IPS-18c (cell line): ENCODE measurements around the gene CENPU.
"Not testable (repeated sequence)": the region's sequence is repeated elsewhere in the genome, so short reads cannot be mapped to it uniquely, and the experiment has no call there.

Source experiments
- H3K4me3 ChIP-seq: 2 replicates; pipeline ENCODE4 v1.7.0; 2013; ENCODE audit warnings: low read depth, mild to moderate bottlenecking, low read length, moderate library complexity; ENCODE audit not compliant: insufficient read depth
- H3K9me3 ChIP-seq: one replicate; pipeline ENCODE4 v1.6.1; 2013; ENCODE audit warnings: mild to moderate bottlenecking, low read length, moderate library complexity; ENCODE audit not compliant: control insufficient read depth, insufficient read depth

The CENPU gene

DNA sequence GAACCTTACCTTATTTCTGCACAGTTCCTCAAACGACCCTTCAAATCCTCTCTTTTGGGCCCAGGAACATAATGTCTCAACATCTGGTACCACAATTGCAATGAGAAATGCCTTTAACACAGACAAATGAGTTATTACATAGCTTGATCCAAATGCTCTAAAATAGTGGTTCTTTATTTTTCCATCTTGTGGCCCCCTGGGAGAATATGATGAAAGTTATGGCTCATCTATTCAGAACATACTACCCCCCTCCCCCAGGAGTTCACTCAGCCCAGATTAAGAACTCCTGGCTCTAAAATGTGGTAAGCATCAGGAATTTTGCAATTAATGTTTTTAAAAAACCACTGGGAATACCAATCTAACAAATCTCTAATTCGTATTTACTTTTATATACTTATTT is 23.9 kb upstream of the CENPU start:
- no peak overlapping the region for H3K4me3 ChIP-seq

DNA sequence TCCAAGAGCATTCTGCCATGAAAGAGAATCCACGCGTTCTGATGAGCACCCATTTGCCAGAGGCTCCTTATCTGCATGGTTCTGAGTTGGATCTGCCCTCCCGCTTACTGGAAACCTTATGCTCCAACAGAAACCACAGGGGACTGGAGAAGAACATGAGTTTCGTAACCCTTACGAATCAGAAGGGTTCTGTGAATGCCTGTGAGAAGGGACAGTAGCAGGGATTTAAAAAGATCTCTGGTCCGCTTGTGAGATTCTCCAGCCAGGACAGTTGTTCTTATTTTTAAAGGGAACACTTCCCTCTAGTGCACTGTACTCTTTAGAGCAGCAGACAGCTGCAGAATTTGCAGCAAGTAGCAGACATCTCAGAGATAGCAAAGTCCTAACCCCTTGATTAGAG is 22.5 kb upstream of the CENPU start:
- Histone ChIP-seq H3K4me3 (no peak overlapping the region), H3K9me3 (no peaks in the 10 kb centered on the region)

More for the DNA sequence above, 23.9 kb upstream of the CENPU start:
- H3K9me3 ChIP-seq = no peaks in the 10 kb centered on the region

DNA sequence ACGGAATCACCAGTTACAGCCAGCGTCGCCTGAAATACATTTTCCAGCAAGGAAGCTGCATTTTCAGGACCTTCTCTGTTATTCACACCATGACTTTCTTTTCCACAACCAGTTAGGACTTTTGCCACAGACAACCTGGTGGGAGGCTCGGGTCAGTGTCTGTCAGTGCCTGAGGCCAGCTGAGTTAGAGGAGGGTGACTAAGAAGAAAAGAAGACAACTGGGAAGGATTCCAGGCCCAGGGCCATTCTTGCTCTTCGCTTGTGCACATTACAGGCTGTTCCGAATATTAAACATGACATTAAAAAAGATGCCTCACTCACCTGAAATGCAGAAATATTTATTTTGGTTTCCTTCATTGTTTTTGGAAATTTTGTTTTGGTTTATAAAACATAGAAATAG is 21.4 kb upstream of the CENPU start:
- H3K9me3 ChIP-seq = no peaks in the 10 kb centered on the region
- no peak overlapping the region for H3K4me3 ChIP-seq

DNA sequence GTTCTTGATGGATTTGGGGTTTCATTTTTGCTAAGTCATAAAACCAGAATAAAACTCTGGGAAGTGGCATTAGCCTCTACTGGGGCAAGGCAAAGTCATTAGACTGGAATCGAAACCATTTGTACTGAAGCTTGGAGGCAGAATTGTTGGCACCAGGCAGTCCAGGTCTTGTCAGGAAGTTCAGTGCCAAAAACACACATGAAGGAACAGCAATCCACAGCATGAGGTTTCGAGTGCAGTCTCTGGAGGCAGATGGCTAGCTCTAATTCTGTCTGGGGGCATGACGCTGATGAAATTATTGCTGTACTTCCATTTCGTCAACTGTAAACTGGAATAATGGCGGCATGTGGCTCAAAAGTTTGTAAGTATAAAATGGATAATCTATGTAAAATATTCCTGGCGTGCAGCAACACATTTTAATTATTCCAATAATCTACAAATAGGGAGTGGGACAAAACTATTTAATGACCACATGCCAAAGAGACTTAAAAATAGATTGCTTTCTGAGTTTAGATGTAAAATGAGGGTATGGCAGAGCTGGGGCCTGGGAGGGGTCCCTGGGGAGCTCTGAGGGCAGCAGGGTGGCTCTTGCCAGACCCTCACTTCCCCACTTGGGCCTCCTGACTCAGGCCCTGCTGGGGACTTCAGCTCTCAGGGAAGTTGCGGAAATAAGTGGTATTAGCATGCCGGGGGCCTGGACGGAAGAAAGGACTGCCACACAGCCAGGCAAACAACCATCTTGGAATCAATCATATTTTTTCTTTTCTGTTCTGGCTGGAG is 18.8 kb upstream of the CENPU start:
- H3K9me3 ChIP-seq = no peaks in the 10 kb centered on the region
- H3K4me3 ChIP-seq = no peak overlapping the region

DNA sequence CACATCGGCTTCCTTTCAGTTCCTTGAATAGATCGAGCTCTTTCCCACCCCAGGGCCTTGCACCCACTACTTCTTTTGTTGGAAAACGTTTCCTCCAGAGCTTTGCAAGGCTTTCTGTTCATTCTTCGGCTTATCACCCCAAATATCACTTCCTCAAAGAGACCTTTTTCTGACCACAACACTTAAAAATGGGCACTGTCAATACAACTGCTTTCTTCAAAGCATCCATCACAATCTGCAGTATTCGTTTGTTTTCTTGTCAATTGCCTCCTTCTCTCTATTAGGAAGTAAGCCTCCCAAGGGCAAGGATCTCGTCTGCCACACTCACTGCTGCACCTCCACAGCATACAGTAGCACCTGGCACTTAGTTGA is 17.7 kb upstream of the CENPU start:
- Histone ChIP-seq H3K9me3 (no peaks in the 10 kb centered on the region), H3K4me3 (no peak overlapping the region)

DNA sequence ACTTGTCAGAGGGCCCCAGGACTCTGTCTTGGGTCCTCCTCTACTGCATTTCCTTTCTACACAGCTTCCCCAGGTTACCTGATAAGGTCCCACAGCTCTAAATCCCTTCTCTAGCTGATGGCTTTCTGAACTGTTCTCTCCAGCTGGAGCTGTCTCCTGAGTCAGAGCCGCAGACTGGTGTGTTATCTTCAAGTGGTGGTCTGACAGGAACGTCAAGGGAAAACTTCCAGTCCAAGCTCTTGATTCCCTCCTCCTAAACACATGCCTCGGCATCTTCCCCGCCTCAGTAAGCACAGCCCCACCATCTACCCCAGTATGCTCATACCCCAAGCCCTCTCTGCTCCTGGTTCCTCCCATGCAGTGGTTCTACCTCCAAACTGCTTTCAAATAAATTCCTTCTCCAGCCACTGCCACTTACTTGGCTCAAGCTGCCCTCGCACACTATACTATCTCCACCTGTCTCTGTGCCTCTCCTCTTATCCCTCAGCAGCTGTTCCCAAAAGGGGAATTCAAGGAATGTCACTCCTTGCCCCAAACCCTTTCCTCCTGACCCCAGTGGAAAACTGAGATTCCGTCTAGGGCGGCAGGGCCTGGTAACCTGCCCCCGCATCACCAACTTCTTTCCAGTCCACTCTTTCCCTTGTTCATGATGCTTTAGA is 17.2 kb upstream of the CENPU start:
- Histone ChIP-seq H3K9me3 (no peaks in the 10 kb centered on the region), H3K4me3 (no peak overlapping the region)

DNA sequence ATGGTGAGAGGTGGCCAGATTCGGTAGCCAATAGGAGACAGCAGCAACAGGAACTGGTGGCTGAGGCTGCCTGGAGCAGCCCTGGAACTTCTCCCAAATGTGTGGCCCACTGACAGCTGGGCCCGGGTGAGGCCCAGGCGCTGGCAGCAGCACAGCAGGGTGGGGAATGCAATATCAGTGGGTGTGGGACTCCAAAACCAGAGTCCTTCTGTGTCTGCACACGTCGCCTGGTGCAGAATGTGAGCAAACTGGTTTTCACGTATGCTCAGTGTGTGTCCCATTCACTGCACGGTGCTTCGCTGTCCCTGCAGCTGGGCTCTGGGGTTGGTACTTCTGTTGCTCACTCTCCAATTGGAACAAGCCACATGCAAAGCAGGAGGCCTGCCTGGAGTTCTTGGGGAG is 14.4 kb upstream of the CENPU start:
- H3K9me3 ChIP-seq = no peaks in the 10 kb centered on the region

DNA sequence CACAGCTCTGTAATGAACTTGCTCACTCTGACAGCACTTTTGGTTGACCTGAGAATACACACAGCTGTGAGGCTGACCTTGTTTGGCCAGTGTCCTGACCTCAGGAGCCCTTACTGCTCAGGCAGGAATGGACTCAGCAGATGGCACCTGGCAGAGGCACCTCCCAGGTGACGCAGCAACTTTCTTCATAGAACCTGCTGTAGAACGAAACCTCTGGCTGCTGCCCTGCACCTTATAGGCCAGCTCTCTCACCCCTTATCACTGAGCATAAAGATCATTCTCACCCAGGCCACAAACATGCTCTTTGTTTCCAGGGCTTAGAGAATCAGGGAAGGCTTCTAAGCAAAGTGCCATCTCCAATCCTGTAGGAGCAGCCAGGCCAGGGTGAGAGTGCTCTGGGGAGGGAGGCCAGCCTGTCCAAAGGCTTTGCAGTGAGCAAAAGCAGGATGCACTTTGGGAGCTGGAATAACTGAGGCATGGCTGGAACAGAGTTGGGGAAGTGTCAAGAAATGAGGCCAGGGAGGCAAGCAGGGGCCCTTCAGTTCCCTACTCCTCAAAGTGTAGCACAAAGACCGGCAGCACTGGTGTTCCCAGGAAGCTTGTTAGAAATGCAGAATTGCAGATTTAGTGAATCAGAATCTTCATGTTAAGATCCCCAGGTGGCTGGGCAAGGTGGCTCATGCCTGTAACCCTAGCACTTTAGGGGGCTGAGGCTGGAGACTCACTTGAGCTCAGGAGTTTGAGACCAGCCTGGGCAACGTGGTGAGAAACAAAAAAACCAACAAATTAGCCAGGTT is 13.3 kb upstream of the CENPU start:
- H3K4me3 ChIP-seq = no peak overlapping the region
- no peaks in the 10 kb centered on the region for H3K9me3 ChIP-seq

More for the DNA sequence above, 14.4 kb upstream of the CENPU start:
- H3K4me3 ChIP-seq = no peak overlapping the region

DNA sequence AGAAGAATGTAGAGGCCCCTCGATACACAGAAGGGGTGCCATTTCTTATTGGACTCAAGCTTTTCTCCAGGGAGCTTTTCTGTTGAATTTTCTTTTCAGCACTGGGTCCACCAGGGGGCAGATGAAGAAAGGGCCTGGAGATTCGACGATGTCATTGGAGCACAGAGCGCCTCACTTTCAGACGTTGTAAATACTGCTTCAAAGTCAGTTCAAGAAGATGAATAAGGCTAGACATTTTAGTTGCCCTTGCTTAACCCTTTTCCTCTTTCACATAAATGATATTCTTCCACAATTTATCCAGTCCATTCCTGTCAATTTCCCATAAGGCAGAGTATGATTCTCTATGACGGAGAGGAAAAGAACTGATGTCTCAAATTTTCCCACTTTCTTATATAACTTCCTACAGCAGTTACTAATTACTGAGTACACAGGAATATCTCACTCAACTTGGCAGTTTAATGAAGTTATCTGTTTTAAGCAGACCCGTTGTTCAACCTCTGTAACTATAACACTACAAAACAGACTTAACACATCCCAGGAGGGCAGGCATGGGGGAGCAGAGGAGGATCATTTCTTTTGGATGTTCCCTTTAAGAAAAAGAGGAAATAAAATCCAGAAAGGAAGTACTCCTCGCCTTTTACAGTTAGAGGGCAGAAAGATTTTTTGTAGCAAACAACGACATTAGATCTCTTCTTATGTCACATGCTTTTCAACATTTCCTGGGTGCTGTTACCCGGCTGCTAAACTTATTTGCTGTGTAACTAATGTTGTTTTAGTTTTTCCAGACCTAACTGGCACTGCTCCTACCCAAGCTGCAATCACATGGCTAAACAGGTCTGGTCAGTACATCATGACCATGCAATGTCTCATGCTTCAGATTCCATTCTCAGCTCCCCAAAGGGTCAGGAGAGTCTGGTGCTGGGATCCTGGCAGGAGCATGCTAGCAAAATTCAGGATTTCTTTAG is 12.2 kb upstream of the CENPU start:
- Histone ChIP-seq H3K4me3 (no peak overlapping the region), H3K9me3 (no peaks in the 10 kb centered on the region)

DNA sequence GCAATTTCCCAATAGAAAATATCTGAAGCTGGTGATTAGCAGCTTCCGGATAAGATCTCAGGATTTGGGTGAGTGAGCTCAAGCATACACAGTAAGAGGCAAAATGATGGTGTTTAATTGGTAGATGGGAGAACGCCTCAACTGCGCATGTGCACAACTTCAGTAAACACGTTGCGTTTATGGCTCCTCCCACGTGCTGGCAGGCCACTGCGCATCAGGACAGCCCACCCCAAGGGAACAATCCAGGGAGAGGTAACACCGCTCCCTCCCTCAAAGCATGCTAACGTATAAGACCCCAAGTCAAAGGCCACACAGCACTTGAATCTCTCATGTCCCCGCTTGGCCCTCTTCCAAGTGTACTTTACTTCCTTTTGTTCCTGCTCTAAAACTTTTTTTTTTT is 10.3 kb upstream of the CENPU start:
- Histone ChIP-seq H3K9me3 (peaks cover 4% of the 10 kb centered on the region), H3K4me3 (no peak overlapping the region)

DNA sequence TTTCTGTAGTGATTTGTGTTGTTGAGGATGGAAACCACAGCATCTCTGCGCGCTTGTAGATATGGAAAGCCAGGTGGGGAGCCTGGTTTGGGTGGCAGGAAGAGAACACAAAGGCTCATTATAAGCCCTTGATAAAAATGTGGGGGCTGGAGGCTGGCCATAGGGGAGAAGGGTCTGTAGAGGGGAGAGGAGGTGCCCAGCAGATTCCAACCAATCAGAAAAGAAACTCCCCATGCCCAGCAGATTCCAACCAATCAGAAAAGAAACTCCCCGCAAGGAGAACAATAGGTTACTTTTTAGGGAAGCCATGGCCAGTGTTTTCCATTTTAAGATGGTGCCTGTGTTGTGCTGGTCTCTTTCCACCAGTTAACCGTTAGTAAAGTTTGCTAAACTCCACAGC is 9.8 kb upstream of the CENPU start:
- H3K9me3 ChIP-seq = peaks cover 4% of the 10 kb centered on the region
- no peak overlapping the region for H3K4me3 ChIP-seq

DNA sequence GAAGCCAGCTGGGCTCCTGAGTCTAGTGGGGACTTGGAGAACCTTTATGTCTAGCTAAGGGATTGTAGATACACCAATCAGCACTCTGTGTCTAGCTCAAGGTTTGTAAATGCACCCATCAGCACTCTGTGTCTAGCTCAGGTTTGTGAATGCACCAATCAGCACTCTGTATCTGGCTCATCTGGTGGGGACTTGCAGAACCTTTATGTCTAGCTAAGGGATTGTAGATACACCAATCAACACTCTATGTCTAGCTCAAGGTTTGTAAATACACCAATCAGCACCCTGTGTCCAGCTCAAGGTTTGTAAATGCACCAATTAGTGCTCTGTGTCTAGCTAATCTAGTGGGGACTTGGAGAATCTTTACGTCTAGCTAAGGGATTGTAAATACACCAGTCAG is 7.8 kb upstream of the CENPU start:
- H3K4me3 ChIP-seq, H3K9me3 ChIP-seq: not testable (repeated sequence)

DNA sequence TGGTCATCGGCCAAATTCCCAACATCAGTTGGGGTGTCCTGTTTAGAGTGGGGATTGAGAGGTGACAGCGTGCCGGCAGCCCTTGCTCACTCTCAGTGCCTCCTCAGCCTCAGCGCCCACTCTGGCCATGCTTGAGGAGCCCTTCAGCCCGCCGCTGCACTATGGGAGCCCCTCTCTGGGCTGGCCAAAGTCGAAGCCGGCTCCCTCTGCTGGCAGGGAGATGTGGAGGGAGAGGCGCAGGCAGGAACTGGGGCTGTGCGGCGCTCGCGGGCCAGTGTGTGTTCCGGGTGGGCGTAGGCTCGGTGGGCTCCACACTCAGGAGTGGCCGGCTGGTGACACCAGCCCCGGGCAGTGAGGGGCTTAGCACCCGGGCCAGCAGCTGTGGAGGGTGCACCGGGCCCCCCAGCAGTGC is 7.1 kb upstream of the CENPU start:
- Histone ChIP-seq H3K4me3 (no peak overlapping the region), H3K9me3 (peaks cover 4% of the 10 kb centered on the region)

DNA sequence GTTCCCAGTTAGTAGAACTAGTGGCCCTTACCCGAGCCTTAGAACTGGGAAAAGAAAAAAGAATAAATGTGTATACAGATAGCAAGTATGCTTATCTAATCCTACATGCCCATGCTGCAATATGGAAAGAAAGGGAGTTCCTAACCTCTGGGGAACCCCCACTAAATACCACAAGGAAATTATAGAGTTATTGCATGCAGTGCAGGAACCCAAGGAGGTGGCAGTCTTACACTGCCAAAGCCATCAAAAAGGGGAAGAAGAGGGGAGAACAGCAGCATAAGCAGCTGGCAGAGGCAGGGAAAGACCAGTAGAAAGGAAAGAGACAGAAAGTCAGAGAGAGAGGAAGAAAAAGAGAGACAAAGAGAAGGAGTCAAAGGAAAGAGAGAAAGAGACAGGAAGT is 5.7 kb upstream of the CENPU start:
- H3K9me3 ChIP-seq, H3K4me3 ChIP-seq: not testable (repeated sequence)

DNA sequence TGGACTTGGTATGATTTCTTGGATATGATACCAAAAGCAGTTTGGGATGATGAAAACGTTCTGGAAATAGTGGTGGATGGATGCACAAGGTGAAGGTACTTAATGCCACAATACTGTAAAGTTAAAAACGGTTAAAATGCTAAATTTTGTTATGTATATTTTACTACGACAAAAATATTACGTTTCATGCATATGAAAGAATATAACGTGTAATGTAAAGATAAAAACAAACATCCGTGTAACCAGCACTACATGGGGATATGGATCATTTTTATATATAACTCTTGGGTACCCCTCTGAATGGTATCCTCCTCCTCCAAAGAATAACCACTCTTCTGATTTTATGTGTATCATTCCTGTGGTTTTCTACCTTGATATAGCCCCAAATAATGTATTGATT is 862 bp upstream of the CENPU start:
- Histone ChIP-seq H3K4me3 (no peak overlapping the region; the same call in 1 of the 2 replicates), H3K9me3 (peaks cover 4% of the 10 kb centered on the region)

DNA sequence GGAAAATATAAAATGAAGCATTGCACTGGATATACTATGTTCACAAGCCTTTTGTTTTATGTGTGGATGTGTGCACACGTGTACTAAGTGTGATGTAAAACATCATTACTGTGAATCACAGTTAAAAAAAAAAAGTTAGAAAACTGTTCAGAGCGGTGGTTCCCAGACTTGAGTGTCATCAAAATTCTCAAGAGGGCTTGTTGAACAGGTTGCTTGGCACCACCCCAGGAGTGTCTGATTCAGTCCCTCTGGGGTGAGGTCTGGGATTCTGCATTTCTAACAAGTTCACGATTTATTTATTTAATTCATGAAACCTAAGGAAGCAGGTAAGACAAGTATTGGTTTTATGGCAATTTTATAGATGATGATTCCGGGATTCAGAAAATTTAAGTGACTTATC is 1.8 kb downstream of the CENPU start:
- no peak overlapping the region; the same call in 1 of the 2 replicates for H3K4me3 ChIP-seq
- H3K9me3 ChIP-seq = no peaks in the 10 kb centered on the region

DNA sequence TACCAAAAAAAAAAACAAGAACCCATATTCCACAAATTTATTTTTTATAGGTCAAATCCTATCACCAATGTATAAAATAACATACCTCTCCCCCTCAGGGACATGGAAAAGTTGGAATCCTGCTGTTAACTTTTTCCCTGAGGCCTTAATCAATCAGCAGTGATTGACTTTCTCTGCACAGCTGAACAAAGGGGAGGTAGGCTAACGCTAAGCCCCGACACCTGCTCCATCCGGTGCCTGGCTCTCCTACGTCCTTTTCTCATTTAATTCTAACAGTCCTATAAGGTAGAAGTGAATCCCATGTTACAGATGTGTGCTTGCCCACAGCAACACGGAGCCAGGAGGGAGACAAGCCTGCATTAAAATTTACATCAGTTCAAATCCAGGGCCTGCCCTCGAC is 2.8 kb downstream of the CENPU start:
- no peak overlapping the region for H3K4me3 ChIP-seq

More for the DNA sequence above, 2.8 kb downstream of the CENPU start:
- H3K9me3 ChIP-seq = no peaks in the 10 kb centered on the region
